NCI-H510A (cell line): ENCODE results near the gene DGKH.

Source experiments
- DNase-seq: peaks from one replicate; lab custom pipeline; 2025; lab: John Stamatoyannopoulos, UW

DGKH gene

GRCh38 chr13:42280537-42280936 is 232.1 kb downstream of the DGKH start:
- DNase-seq: no peak

GRCh38 chr13:42283574-42283973 is 235.1 kb downstream of the DGKH start:
- DNase-seq: no peak

- no peak for DNase-seq
Measured at GRCh38 chr13:42284068-42284467, 235.6 kb downstream of the DGKH start.
